ENCODE data around the gene ZNF792.
"Not testable (repeated sequence)": the region's sequence is repeated elsewhere in the genome, so short reads cannot be mapped to it uniquely, and the experiment has no call there.

The ZNF792 gene

GRCh38 chr19:34998777-34999497, 34.9 kb upstream of the ZNF792 start:
- DNase-seq: no peak

GRCh38 chr19:34998224-34998623, 34.2 kb upstream of the ZNF792 start:
- not testable (repeated sequence) for DNase-seq

GRCh38 chr19:34997071-34997617, 33.1 kb upstream of the ZNF792 start:
- DNase-seq: no peak

GRCh38 chr19:34995551-34995950, 31.5 kb upstream of the ZNF792 start:
- DNase-seq: no peak

GRCh38 chr19:34994643-34995541, 30.9 kb upstream of the ZNF792 start:
- DNase-seq: no peak

GRCh38 chr19:34994286-34994642, 30.2 kb upstream of the ZNF792 start:
- DNase-seq: no peak

GRCh38 chr19:34992582-34992981, 28.6 kb upstream of the ZNF792 start:
- not testable (repeated sequence) for DNase-seq

- DNase-seq: no peak
Measured at GRCh38 chr19:34991542-34992333, 27.7 kb upstream of the ZNF792 start.

GRCh38 chr19:34990578-34991192, 26.7 kb upstream of the ZNF792 start:
- peak; percentile 43 for DNase-seq

- no peak for DNase-seq
Measured at GRCh38 chr19:34989298-34989697, 25.3 kb upstream of the ZNF792 start.

GRCh38 chr19:34988119-34988518, 24.1 kb upstream of the ZNF792 start:
- DNase-seq: no peak

- DNase-seq: no peak
Measured at GRCh38 chr19:34985249-34986022, 21.4 kb upstream of the ZNF792 start.

- DNase-seq: no peak
Measured at GRCh38 chr19:34984287-34984686, 20.3 kb upstream of the ZNF792 start.

GRCh38 chr19:34983786-34984185, 19.8 kb upstream of the ZNF792 start:
- DNase-seq: no peak

- DNase-seq: no peak
Measured at GRCh38 chr19:34982275-34982674, 18.2 kb upstream of the ZNF792 start.

- no peak for DNase-seq
Measured at GRCh38 chr19:34979819-34980640, 16.0 kb upstream of the ZNF792 start.

GRCh38 chr19:34976611-34977010, 12.6 kb upstream of the ZNF792 start:
- no peak for DNase-seq

- no peak for DNase-seq
Measured at GRCh38 chr19:34975056-34975455, 11.0 kb upstream of the ZNF792 start.

- DNase-seq: no peak
Measured at GRCh38 chr19:34974646-34975045, 10.6 kb upstream of the ZNF792 start.

GRCh38 chr19:34972163-34972705, 8.2 kb upstream of the ZNF792 start:
- no peak for DNase-seq
